D721Med (cell line): ENCODE data around the gene ASB12.
A peak's percentile ranks its signal among the peaks of the same experiment; 100 is the strongest.
"Not testable (repeated sequence)": the region's sequence is repeated elsewhere in the genome, so short reads cannot be mapped to it uniquely, and the experiment has no call there.

Experiments
- DNase-seq: peaks from one replicate; pipeline ENCODE4 v3.0.0; 2011; ENCODE audit warnings: low spot score; ENCODE audit not compliant: insufficient read length
- FAIRE-seq: peaks from 2 replicates; lab custom pipeline; 2011; peaks lifted over from hg19 to GRCh38; lab: Jason Lieb, UNC
- CTCF ChIP-seq: IDR thresholded peaks from 2 replicates; pipeline ENCODE4 v1.5.1; 2012; ENCODE audit warnings: mild to moderate bottlenecking, control low read depth; ENCODE audit not compliant: insufficient read depth; ENCODE audit errors: missing control alignments

The ASB12 gene

GRCh38 chrX:64230123-64230970 is at the start of gene ASB12:
ASB12 (minus strand) TSS chrX:64230607; CDS start chrX:64225650, 4,957 bp downstream.
- DNase-seq (no peak), FAIRE-seq (no peak)
- TF ChIP-seq CTCF = no peak

GRCh38 chrX:64265265-64265664 is 34.9 kb upstream of the ASB12 start:
- no peak for TF ChIP-seq CTCF
- FAIRE-seq (no peak), DNase-seq (no peak)

- FAIRE-seq (no peak), DNase-seq (no peak)
- no peak for TF ChIP-seq CTCF
These were observed 1.3 kb downstream of the ASB12 start for GRCh38 chrX:64229154-64229553.

GRCh38 chrX:64218023-64218422 is 12.4 kb downstream of the ASB12 start:
- TF ChIP-seq CTCF = no peak
- FAIRE-seq (no peak), DNase-seq (no peak)

GRCh38 chrX:64213989-64214388 is 16.4 kb downstream of the ASB12 start:
- not testable (repeated sequence) for FAIRE-seq, DNase-seq

- TF ChIP-seq CTCF = no peak
- FAIRE-seq (no peak), DNase-seq (no peak)
These were observed 23.7 kb downstream of the ASB12 start for GRCh38 chrX:64206556-64207162.

- FAIRE-seq (no peak), DNase-seq (peak; percentile 82)
- TF ChIP-seq CTCF = no peak
These were observed 24.5 kb downstream of the ASB12 start for GRCh38 chrX:64205735-64206501.
